GM12878 (cell line): ENCODE results near the gene MAN2C1. TPM values are rescaled to one million over a fixed set of nuclear protein-coding genes. Genes with fewer than 3 reads are reported as not detected.

Source experiments
- ATAC-seq: fragments of 200-7000 bp; cut with Tn5 transposase; 3 replicates; pipeline ENCODE4 v1.9.1; 2020; ENCODE audit warnings: mild to moderate bottlenecking, moderate library complexity
- BruUV-seq: library from RNA; stranded (reverse); fragments of 400-500 nt; replicated peaks from 2 replicates; lab custom pipeline; 2021; lab: Mats Ljungman, UMichigan
- CTCF ChIA-PET: fragments of 300-600 bp; sonication (Branson Sonifier 250); formaldehyde crosslinking; extraction: SDS; loops from one replicate; lab custom pipeline; 2021; ENCODE audit warnings: inconsistent platforms; lab: Yijun Ruan, JAX
- POLR2A ChIA-PET: fragments of 350-600 bp; formaldehyde crosslinking; extraction: SDS; loops from one replicate; lab custom pipeline; 2021; ENCODE audit warnings: inconsistent platforms; lab: Charles Lee
- RAD21 ChIA-PET: fragments of 300-600 bp; sonication (Branson Sonifier 250); formaldehyde crosslinking; loops from one replicate; lab custom pipeline; 2023; ENCODE audit warnings: antibody characterized with exemption; ENCODE audit not compliant: unreplicated experiment; lab: Charles Lee
- SMC1A ChIA-PET: fragments of 300-600 bp; sonication (Branson Sonifier 250); formaldehyde crosslinking; loops from one replicate; lab custom pipeline; 2023; ENCODE audit not compliant: unreplicated experiment, uncharacterized antibody; lab: Charles Lee
- DNase-seq: peaks from one replicate; pipeline ENCODE4 v3.0.0-alpha.2; 2011; ENCODE audit warnings: low read depth, low spot score
- FAIRE-seq: peaks from 3 replicates; lab custom pipeline; 2011; peaks lifted over from hg19 to GRCh38; lab: Jason Lieb, UNC
- H2AFZ ChIP-seq: 2 replicates; pipeline ENCODE4 v1.6.0; 2011; ENCODE audit warnings: low read depth, low read length, control low read depth; ENCODE audit not compliant: control insufficient read depth
- H3K27ac ChIP-seq: 2 replicates; pipeline ENCODE4 v1.5.1; 2011; ENCODE audit warnings: control low read depth; ENCODE audit not compliant: control insufficient read depth, insufficient read depth
- H3K27me3 ChIP-seq, 2 experiments: replicated peaks in 1 of 2; 2 replicates each; pipeline versions ENCODE4 v1.6.0 to v1.6.1; 2011; ENCODE audit warnings: low read length in 1 of 2; ENCODE audit not compliant: control insufficient read depth in 2 of 2, insufficient read depth in 2 of 2
- H3K36me3 ChIP-seq, 2 experiments: 2 replicates each; pipeline ENCODE4 v1.5.1; 2011; ENCODE audit warnings: low read length in 1 of 2; ENCODE audit not compliant: control insufficient read depth in 2 of 2, insufficient read depth in 2 of 2
- H3K4me1 ChIP-seq: 2 replicates; pipeline ENCODE4 v1.6.1; 2011; ENCODE audit warnings: mild to moderate bottlenecking, low read length, moderate library complexity, mixed read lengths; ENCODE audit not compliant: control insufficient read depth, insufficient read depth
- H3K4me2 ChIP-seq: 2 replicates; pipeline ENCODE4 v1.6.0; 2011; ENCODE audit warnings: control low read depth; ENCODE audit not compliant: control insufficient read depth, insufficient read depth
- H3K4me3 ChIP-seq: fragments of 200-600 bp; sonication (generic); 2 replicates; pipeline ENCODE4 v1.5.1; 2016
- H3K79me2 ChIP-seq: 2 replicates; pipeline ENCODE4 v1.6.0; 2011; ENCODE audit warnings: low read length; ENCODE audit not compliant: control insufficient read depth, insufficient read depth
- H3K9ac ChIP-seq: 2 replicates; pipeline ENCODE4 v1.8.0; 2011; ENCODE audit warnings: low read length, control low read depth, mixed read lengths; ENCODE audit not compliant: control insufficient read depth, insufficient read depth
- H3K9me3 ChIP-seq: replicated peaks from 3 replicates; pipeline ENCODE4 v1.5.1; 2011; ENCODE audit warnings: mild to moderate bottlenecking, low read length; ENCODE audit not compliant: control insufficient read depth, insufficient read depth
- H4K20me1 ChIP-seq: 2 replicates; pipeline ENCODE4 v1.6.0; 2011; ENCODE audit not compliant: control insufficient read depth, insufficient read depth
- HDGF ChIP-seq: fragments of 450-650 bp; IDR thresholded peaks from 2 replicates; pipeline ENCODE4 v1.6.1; 2016; ENCODE audit warnings: antibody characterized with exemption
- RBBP5 ChIP-seq: fragments of 200-600 bp; sonication (generic); conservative IDR thresholded peaks from 2 replicates; pipeline ENCODE4 v1.6.1; 2016
- REST ChIP-seq: IDR thresholded peaks from 2 replicates; pipeline ENCODE4 v1.6.1; 2012; ENCODE audit warnings: mild to moderate bottlenecking, low read depth, low read length
- ZNF687 ChIP-seq: fragments of 450-650 bp; IDR thresholded peaks from 2 replicates; pipeline ENCODE4 v1.6.1; 2017; ENCODE audit warnings: mild to moderate bottlenecking, moderate library complexity
- WGBS: methylation state at CpG from one replicate; pipeline ENCODE4 v1.1.6; 2016; ENCODE audit warnings: low lambda C conversion rate; ENCODE audit not compliant: insufficient replicate concordance, insufficient coverage; ENCODE audit errors: missing lambda C conversion rate; 5-methylcytosine and 5-hydroxymethylcytosine counted together
- in situ Hi-C: fragments of 300-500 bp; cut with MboI; formaldehyde crosslinking; loops from 9 replicates; pipeline ENCODE4 v1.14.3; 2018; ENCODE audit warnings: mixed read lengths
- intact Hi-C: fragments of 100-400 bp; cut with micrococcal nuclease; formaldehyde crosslinking; loops from one replicate; pipeline ENCODE4 v1.14.2; 2022; ENCODE audit not compliant: unreplicated experiment
- polyA plus RNA-seq, 11 experiments: library from polyadenylated mRNA; depleted of rRNA in 4 of 11; unstranded in 6 of 11; stranded (reverse) in 5 of 11; fragments of >200 nt; fragmentation: Nextera tagmentation in 4 of 11; fragmentation: Illumina TruSeq in 1 of 11; extraction: Ambion mirVana in 4 of 11; extraction: Trizol in 1 of 11; gene quantifications; 1 replicate in 1 of 11; 2 replicates in 10 of 11; pipeline versions ENCODE4 v1.2.1 to v1.2.3, GENCODE V29; 2011 to 2016; ENCODE audit warnings: inconsistent platforms in 2 of 11, missing spikeins in 2 of 11, low read depth in 1 of 11
- total RNA-seq, 4 experiments: library from RNA; depleted of rRNA in 3 of 4; stranded (reverse); fragments of >200 nt in 3 of 4; fragmentation: Illumina TruSeq in 1 of 4; extraction: Trizol in 1 of 4; gene quantifications; 2 replicates each; pipeline versions ENCODE4 v1.2.1 to v1.2.3, GENCODE V29; 2013 to 2021

MAN2C1 gene
- total and polyA plus RNA-seq, 10 of the 15 experiments (the other 5 are each of a cell fraction or from before 2014, with no cell fraction given), result 1.4 to 111 (median 42.2) TPM

- no peak for ATAC-seq
- WGBS, result 84% methylated on average over 4 of the region's 4 CpGs
- in situ Hi-C loops, result no loop called here
These were observed 13.0 kb downstream of the MAN2C1 start for GRCh38 chr15:75355369-75355768.

More at GRCh38 chr15:75355369-75355768, 13.0 kb downstream of the MAN2C1 start:
- ChIA-PET RAD21 (no interaction called here), POLR2A (no interaction called here), SMC1A (no interaction called here), CTCF (interaction anchor here (2.2 kb wide), 1 partner anchor 13 kb away, joined by 12 read pairs; the partner anchor contains the start of gene MAN2C1)
- Histone ChIP-seq H4K20me1 (no peaks in the 10 kb centered on the region), H3K9ac (no peak overlapping the region), H3K4me2 (no peak overlapping the region), H3K36me3 (no peaks in the 10 kb centered on the region; a peak in 2 of 4 replicates), H3K27me3 (no peaks in the 10 kb centered on the region), H3K4me3 (no peak overlapping the region), H3K79me2 (no peaks in the 10 kb centered on the region), H3K9me3 (no peaks in the 10 kb centered on the region; the same call in 2 of the 3 replicates)
- FAIRE-seq, result no peak
- no TSS peak for BruUV-seq
- DNase-seq, result no peak
- TF ChIP-seq ZNF687 (no peak), HDGF (no peak), REST (no peak), RBBP5 (no peak)
- TF ChIP-seq, all 136 proteins: peak for 0
- intact Hi-C loops, result no loop called here
- no peak overlapping the region for H2AFZ ChIP-seq
- H3K4me1 ChIP-seq, result no peaks in the 10 kb centered on the region
- no peak overlapping the region for H3K27ac ChIP-seq
